GM18861 (cell line): ENCODE results near the gene PRR14L.
"Not testable (repeated sequence)": the region's sequence is repeated elsewhere in the genome, so short reads cannot be mapped to it uniquely, and the experiment has no call there.

Experiments used
- ATAC-seq: cut with Tn5 transposase; IDR thresholded peaks from one replicate; pipeline ENCODE4 v1.9.1; 2021; ENCODE audit not compliant: unreplicated experiment

PRR14L gene

DNA sequence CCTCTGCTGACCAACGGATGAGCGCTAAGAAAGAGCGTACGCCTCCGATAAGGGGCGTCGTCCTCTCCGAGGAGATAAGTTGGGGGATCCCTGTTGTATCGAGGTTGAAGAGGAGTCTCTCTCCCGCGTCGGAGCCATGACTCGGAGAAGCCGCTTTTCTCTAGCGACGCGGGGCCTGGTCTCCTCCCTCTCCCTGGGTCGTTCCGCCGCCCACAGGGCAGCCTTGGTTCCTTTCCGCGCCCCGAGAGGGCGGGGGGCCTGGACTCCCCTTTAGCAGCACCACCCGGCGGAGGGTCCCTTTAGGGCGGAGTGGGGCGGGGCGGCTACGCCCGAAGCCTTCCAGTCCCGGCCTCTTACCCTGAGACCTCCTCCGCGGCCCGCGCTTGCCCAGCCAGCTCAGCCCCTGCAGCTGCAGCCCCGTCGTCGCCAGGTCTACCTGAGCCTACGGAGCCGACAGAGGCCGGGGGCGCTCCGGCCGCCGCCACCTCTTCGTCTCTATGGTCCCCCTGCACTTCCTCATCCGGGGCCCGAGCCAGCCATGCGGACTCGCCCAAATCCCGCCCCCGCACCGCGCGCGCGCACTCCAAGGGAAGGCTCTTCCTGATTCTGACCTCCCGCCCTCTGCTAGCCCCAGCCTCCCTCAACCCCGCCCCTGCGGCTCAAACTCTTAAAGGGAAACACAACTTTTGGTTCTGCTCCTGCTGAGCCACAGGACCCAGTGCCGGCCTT, at the start of gene PRR14L:
Gene PRR14L, minus strand, starts transcription at position 497 of the 729 bp plus-strand sequence. CDS start 11,272 bp downstream, outside the sequence.
- peak; percentile 48 for ATAC-seq

DNA sequence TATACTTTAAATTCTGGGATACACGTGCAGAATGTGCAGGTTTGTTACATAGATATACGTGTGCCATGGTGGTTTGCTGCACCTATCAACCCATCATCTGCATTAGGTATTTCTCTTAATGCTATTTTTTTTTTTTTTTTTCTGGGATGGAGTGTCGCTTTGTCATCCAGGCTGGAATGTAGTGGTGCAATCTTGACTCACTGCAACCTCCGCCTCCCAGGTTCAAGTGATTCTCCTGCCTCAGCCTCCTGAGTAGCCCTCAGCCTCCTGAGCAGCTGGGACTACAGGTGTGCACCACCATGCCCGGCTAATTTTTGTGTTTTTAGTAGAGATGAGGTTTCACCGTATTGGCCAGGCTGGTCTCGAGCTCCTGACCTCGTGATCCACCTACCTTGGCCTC, 49.4 kb upstream of the PRR14L start:
- ATAC-seq, result not testable (repeated sequence)

DNA sequence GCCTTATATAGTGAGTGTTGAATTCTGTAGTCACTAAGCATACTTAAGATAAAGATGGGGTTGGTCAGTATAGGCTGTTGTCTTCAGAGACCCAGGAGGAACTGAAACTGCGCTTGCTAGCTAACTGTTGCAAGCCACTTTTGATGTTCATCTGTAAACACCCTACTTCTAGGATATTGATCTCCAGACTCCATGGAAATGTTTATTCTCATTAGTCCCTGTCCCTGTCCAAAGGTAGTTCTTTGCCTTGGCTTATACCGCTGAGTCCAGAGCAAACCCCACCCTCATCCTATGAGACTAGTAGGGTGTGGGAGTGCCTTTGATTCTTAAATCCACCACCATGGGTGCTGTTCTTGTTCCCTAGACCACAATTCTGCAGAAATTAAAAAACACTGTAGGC, 40.3 kb upstream of the PRR14L start:
- ATAC-seq, result peak; percentile 62

DNA sequence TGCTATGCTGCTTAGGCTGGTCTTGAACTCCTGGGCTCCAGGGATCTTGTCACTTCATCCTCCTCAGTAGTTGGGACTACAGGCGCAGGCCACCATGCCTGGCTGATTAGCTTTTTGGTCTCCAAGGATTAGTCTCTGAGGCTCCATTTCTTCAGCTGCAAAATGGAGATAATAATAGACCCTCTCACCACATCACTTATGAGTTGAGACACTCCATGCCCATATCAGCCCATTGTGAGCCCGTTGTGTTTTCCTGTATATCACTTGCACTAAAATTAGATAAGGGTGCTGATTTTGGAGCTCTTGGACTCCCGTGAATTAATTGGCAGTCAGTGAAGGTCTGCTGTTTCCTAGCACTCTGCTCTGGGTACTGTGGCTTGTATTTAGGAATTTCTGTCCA, 39.9 kb upstream of the PRR14L start:
- no peak for ATAC-seq

DNA sequence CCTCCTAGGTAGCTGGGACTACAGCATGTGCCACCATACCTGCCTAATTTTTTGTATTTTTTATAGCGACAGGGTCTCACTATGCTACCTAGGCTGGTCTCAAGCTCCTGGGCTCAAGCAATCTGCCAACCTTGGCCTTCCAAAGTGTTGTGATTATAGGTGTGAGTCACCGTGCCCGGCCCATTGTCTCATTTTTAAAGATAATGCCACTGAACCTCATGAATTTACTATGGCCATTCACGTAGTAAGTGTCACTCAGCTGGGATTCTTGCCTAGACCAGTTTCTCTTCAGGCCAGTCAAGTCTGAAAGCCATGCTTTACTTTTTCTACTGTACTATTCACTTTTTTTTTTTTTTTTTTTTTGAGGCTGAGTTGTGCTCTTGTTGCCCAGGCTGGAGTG, 26.3 kb upstream of the PRR14L start:
- ATAC-seq, result no peak

DNA sequence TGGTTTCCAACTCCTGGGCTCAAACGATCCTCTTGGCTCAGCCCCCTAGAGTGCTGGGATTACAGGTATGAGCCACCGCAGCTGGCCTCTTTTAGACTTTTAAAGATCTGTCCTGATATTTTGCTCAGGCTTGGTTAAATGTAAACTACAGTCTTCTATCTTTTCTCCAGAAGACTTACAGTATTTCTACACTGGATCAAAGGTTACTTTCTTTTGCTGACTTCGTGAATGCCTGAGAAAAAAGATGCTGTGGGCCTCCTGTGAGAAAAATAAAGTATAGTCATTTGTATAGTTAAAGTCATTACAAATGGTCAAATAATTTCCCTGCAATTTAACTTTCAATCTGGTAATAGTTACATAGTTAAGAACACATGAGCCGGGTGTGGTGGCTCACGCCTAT, 23.5 kb upstream of the PRR14L start:
- no peak for ATAC-seq

DNA sequence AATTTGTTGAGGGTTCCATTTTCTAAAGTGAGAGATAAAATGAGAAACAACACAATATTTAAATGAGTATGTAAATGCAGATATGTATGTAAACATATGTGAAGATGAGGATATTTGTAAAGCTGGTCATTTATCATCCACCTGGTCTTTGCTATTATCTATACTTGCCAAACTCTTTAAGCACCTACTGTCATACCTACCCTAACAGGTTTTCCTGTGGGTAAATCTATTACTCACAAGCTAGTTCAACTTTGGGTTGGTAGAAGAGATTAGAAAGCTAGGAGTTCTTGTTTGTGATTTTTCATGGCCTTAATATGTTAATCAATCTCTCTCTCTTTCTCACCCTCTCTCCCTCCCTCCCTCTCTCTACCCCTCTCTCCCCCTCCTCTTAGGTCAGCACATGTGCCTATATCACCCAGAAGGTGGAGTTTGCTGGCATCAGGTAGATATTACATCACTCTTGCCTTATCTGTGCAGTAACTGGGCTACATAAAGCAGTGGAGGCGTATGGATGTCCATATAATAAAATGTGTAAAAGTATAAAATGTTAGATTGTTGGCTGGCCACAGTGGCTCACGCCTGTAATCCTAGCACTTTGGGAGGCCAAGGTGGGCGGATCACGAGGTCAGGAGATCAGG, 18.6 kb upstream of the PRR14L start:
- no peak for ATAC-seq

DNA sequence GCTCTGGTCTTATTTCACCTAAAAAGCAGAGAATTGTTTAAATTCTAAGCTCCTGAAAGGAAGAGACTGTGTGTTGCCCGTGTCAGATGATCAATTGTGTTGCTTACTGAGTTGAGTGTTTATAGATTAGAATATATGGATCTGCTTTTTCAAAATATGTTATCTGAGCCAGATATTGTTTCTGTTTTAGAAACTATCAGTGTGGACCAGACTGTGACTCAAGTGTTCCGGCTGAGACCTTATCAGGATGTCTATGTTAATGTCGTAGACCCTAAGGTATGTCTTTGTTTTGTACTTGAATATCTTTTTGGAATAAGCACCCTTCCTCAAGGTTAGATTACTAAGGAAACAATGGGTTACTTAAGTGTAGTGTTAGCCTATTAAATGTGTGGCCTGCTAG, 14.9 kb upstream of the PRR14L start:
- ATAC-seq, result no peak

DNA sequence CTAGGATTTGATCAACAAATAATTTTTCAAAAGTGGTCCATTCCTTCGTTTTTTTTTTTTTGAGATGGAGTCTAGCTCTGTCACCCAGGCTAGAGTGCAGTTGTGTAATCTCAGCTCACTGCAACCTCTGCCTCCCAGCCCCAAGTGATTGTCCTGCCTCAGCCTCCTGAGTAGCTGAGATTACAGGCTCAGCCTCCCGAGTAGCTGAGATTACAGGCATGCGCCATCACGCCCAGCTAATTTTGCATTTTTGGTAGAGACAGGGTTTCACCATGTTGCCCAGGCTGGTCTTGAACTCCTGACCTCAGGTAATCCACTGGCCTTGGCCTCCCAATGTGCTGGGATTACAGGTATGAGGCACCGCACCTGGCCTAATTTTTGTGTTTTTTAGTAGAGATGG, 8.9 kb upstream of the PRR14L start:
- ATAC-seq, result not testable (repeated sequence)

DNA sequence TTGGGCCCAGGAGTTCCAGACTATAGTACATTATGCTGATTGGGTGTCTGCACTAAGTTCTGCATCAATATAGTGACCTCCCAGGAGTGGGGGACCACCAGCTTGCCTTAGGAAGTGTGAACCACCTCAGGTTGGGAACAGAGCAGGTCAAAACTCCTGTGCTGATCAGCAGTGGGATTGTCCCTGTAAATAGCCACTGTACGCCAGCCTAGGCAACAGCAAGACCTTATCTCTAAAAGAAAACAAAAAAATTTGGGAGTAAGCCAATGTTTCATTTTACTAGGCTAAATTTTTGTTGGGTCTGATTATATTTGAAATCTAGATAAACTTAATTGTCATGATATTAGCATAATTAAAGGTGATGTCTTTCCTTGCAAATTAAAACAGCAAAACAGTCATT, 7.3 kb upstream of the PRR14L start:
- no peak for ATAC-seq

DNA sequence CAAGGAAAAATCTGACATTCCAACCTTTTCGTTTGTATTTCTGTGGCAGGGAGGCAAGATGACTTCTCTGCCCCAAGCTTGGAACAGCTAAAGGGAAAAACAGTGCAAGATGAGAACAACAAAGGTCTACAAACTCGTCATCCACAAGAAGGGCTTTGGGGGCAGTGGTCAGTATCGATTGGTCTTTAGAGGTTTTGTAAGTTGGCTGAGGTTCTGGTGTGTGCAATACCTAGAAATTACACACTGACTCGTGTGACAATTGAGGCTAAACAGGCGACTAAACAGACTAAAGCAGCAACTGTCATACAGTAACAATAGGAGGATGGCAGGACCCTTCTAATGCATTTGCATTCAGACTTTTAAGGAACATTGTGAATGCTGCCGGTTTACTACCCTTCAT, 4.9 kb upstream of the PRR14L start:
- ATAC-seq, result no peak

DNA sequence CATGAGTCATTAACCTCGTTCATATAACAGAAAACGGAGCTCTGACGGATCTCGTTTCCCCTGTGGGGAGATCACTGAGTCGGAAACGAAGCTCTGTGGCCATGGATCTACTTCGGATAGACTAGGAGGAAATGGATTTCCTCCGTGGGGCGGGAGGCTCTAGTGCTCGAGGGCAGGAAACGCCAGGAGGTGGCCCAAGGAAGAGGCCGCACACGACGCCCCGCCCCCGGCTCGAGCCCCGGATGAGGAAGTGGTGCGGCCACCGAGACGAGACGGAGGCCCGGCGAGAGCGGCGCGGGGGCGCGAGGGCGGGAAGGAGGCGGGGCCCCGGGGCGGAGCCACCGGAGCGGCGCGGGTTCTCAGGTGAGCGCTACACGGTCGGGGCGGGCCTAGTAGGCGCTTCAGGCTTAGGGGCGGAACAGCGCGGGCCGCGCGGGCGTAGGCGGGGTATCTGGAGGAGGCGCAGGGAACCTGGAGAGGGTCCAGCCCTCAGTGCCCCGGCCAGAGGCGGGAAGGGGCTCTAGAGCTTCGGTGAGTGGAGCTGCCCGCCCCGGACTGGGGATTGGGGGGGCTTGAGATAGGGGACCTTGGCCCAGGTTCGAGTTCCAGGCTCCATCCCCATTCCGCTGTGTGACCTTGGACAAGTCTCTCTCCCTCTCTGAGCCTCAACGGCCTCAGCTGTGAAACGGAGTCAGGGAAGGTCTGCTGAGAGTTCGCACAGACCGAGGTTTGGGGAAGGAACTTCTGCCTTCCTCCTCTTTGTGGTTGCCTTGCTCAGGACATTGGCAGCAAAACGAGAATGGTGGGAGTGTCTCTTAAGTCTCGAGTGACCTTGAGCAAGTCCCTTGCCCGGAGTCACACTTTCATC, 3.9 kb upstream of the PRR14L start, which contains the start of gene DEPDC5:
Gene DEPDC5, plus strand, starts transcription at position 386 of the 868 bp plus-strand sequence. CDS start 903 bp downstream, outside the sequence.
- peak; percentile 57 for ATAC-seq

DNA sequence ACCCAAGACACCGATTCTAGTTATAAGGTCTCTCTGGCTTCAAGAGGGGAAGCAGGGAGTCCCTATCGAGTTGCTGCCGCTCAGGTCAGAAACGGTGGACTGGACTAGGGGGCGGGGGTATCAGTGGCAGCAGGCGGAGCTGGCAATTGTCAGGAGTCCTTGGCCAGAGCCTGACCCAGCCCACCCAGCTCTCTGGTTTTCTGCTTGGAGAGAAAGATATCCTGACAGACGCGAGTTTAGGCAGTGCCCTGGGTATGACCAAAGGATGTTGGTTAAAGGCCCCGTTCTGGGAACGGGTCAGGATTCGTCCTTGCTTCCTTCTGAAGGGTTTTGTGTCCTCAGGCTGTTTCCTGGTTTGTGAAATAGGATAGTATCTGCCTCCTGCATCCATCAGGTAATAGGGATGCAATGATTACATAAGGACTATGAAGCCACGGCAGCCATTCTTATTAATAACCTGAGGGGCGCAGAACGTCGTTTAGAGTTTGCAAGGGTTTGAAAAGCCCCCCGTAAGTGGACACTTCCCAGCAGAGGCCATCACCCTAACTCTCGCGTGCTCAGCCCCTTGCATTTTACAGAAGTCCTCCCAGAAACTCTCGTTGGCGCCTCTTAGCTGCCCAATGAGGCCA, 3.2 kb upstream of the PRR14L start:
- ATAC-seq, result peak; percentile 2

DNA sequence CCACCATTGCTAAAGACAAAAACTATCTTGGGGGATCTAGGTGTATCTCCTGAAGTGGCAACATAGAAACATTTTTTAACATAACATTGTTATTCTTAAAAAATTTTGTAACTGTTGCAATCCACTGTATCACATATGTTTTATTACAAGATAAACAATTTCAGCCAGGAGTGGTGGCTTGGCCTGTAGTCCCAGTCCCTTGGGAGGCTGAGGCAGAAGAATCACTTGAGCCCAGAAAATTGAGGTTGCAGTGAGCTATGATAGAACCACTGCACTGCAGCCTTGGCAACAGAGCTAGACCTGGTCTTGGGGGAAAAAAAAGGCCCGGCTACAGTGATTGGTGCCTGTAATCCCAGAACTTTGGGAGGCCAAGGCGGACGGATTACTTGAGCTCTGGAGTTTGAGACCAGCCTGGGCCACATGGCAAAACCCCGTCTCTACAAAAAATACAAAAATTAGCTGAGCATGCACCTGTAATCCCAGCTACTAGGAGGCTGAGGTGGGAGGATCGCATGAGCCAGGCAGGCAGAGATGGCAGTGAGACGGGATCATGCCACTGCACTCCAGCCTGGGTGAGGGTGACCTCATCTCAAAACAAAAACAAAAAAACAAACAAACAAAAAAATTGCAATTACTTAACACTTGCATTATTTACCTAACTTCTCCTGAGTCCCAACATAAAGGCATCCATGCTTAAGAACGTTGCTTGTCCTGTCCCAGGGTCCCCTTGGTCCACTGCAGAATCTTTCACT, 2.3 kb upstream of the PRR14L start:
- ATAC-seq, result no peak

DNA sequence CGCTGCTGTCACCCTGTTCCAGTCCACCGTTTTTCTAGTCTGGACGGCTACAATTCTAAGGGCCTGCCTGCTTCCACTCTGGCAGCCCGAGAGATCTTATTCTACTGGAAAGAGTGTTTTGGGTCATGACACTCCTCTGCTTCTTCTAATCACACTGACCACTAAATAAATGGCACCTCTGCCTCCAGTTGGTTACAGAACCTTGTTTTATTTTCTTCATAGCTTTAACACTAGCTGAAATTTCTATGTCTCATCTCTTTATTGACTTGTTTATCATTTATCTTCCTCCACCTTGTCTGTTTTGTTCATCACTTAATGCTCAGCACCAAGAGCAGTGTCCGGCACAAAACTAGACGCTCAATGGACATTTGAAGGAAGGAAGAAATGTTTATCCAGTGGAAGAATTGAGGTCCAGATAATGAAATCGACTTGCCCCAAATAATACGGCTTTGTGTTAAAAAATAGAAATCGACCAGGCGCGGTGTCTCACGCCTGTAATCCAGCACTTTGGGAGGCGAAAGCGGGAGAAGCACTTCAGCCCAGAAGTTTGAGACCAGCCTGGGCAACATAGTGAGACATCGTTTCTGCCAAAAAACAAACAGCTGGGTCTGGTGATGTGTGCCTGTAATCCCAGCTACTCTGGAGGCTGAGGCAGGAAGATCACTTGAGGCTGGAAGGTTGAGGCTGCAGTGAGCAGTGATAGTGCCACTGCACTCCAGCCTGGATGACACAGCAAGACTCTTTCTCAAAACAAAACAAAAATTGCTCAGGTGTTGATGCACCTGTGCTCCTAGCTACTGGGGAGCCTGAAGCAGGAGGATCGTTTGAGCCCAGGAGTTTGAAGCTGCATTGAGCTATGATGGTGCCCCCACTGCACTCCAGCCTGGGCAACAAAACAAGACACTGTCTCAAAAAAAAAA, 693 bp upstream of the PRR14L start:
- no peak for ATAC-seq

DNA sequence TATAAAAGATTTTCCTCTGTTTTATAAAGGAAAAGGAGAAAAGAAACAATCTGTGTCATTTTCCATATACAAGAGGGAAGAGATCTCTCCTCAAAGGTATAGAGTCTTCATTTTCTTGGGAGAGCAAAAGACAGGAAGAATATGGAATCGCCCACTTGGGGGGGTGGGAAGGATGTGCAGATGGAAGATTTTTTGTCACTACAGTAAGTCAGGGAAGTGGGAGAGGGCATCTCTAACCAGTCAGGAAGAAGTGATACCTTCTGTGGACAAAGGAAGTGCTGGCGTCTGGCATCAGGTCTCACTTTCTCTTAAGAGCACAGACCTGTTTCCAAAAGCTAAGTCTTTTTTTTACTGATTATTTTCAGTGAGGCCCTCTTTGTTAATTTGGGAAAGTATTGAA, 1.4 kb downstream of the PRR14L start:
- ATAC-seq, result no peak

DNA sequence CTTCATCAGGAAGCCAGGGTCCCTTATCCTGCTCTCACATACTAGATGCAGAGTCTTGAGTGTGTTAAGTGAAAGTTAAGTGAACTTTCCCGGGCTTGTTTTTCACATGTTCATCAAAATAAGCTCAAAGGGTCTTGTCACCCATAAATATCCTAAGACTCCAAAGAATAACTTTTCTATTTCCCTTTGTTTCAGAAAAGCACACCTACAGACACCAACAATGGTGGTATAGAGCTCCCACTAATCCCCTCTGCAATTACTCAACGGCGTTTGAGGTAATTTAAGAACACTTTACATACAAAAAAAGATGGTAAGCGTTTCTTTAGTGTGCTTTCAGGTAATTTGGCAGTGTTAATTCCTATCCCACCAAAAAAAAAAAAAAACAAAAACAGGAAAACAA, 2.5 kb downstream of the PRR14L start:
- ATAC-seq, result no peak

DNA sequence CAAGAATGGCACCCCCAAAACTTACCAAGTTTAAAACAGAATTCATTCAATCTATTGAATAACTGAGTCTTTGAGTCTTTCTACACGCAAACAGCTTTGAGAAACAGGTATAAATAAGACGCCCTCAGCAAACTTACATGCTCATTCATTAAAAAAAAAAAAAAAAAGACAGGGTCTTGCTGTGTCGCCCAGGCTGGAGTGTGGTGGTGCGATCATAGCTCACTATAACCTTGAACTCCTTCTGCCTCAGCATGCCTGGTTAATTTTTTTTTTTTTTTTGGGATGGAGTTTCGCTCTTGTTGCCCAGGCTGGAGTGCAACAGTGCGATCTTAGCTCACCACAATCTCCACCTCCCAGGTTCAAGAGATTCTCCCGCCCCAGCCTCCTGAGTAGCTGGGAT, 6.1 kb downstream of the PRR14L start:
- ATAC-seq, result no peak

DNA sequence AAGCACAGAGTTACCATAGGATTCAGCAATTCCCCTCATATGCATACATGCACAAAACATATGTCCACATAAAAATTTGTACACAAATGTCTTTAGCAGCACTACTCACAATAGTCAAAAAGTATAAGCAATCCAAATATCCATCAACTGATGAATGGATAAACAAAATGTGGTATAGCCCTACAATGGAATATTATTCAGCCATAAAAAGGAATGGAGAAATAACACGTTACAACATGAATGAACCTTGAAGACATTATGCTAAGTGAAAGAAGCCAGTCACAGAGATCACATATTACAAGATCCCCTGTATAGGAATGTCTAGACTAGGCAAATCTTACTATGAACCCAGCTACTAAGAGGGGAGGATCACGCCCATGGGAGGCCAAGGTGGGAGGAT, 7.2 kb downstream of the PRR14L start:
- ATAC-seq, result no peak
